ENCODE data around the gene ATOSA.

ATOSA gene

GRCh38 chr15:52716536-52716935, 37.3 kb upstream of the ATOSA start:
- TF ChIP-seq ZNF70 (CRISPR knock-in tag; IDR thresholded peaks at IDR 0.05) (no peak), ZC3H10 (CRISPR knock-in tag; IDR thresholded peaks at IDR 0.05) (no peak), GLIS3 (CRISPR knock-in tag; IDR thresholded peaks at IDR 0.05) (no peak), SNAI2 (CRISPR knock-in tag; IDR thresholded peaks at IDR 0.05) (no peak), BACH2 (CRISPR knock-in tag; IDR thresholded peaks at IDR 0.05; ENCODE audit: borderline replicate concordance) (no peak), ISL1 (CRISPR knock-in tag; IDR thresholded peaks at IDR 0.05) (no peak), ESRRG (CRISPR knock-in tag; IDR thresholded peaks at IDR 0.05) (no peak), ZNF8 (CRISPR knock-in tag; IDR thresholded peaks at IDR 0.05) (no peak), ZFP30 (CRISPR knock-in tag; IDR thresholded peaks at IDR 0.05) (no peak), OSR1 (CRISPR knock-in tag; IDR thresholded peaks at IDR 0.05) (no peak), ZFP3 (CRISPR knock-in tag; IDR thresholded peaks at IDR 0.05) (no peak), CSDC2 (CRISPR knock-in tag; IDR thresholded peaks at IDR 0.05) (no peak), ARNTL (CRISPR knock-in tag; IDR thresholded peaks at IDR 0.05; ENCODE audit: borderline replicate concordance, low read depth) (no peak), CREB5 (CRISPR knock-in tag; IDR thresholded peaks at IDR 0.05; ENCODE audit: low read depth) (no peak), PPARA (CRISPR knock-in tag; IDR thresholded peaks at IDR 0.05; ENCODE audit: borderline replicate concordance) (no peak), RARB (CRISPR knock-in tag; IDR thresholded peaks at IDR 0.05) (no peak), POU6F1 (CRISPR knock-in tag; IDR thresholded peaks at IDR 0.05; ENCODE audit: borderline replicate concordance, low read depth) (no peak), ZNF565 (CRISPR knock-in tag; conservative IDR thresholded peaks at IDR 0.05; ENCODE audit: low read depth) (no peak), CSRNP3 (CRISPR knock-in tag; IDR thresholded peaks at IDR 0.05) (no peak)
- no peak for ATAC-seq

GRCh38 chr15:52715411-52715810, 36.2 kb upstream of the ATOSA start:
- TF ChIP-seq ZFP3 (CRISPR knock-in tag; IDR thresholded peaks at IDR 0.05), result no peak
- TF ChIP-seq ZNF70 (CRISPR knock-in tag; IDR thresholded peaks at IDR 0.05), result no peak
- no peak for TF ChIP-seq PATZ1 (CRISPR knock-in tag; IDR thresholded peaks at IDR 0.05; ENCODE audit: borderline replicate concordance)
- TF ChIP-seq CSRNP3 (CRISPR knock-in tag; IDR thresholded peaks at IDR 0.05), result no peak
- no peak for TF ChIP-seq ZNF8 (CRISPR knock-in tag; IDR thresholded peaks at IDR 0.05)
- TF ChIP-seq ZNF565 (CRISPR knock-in tag; conservative IDR thresholded peaks at IDR 0.05; ENCODE audit: low read depth), result no peak
- TF ChIP-seq TOX (CRISPR knock-in tag; IDR thresholded peaks at IDR 0.05; ENCODE audit: borderline replicate concordance), result no peak
- TF ChIP-seq RARB (CRISPR knock-in tag; IDR thresholded peaks at IDR 0.05), result no peak
- ATAC-seq, result no peak

- TF ChIP-seq ARNTL (CRISPR knock-in tag; IDR thresholded peaks at IDR 0.05; ENCODE audit: borderline replicate concordance, low read depth), result no peak
- TF ChIP-seq TSHZ2 (CRISPR knock-in tag; IDR thresholded peaks at IDR 0.05), result no peak
- no peak for TF ChIP-seq GLIS3 (CRISPR knock-in tag; IDR thresholded peaks at IDR 0.05)
- no peak for TF ChIP-seq PPARA (CRISPR knock-in tag; IDR thresholded peaks at IDR 0.05; ENCODE audit: borderline replicate concordance)
- TF ChIP-seq ZFP30 (CRISPR knock-in tag; IDR thresholded peaks at IDR 0.05), result no peak
- TF ChIP-seq ESRRG (CRISPR knock-in tag; IDR thresholded peaks at IDR 0.05), result no peak
- ATAC-seq, result no peak
Measured at GRCh38 chr15:52714968-52715367, 35.8 kb upstream of the ATOSA start.

All from SK-N-SH treated with all-trans-retinoic acid at 6 μM for 48 hours (cell line).